GM12878 (cell line): ENCODE results near the gene CYP26B1. TPM values are rescaled to one million over a fixed set of nuclear protein-coding genes. Genes with fewer than 3 reads are reported as not detected.

Source experiments
- ATAC-seq: fragments of 200-7000 bp; cut with Tn5 transposase; 3 replicates; pipeline ENCODE4 v1.9.1; 2020; ENCODE audit warnings: mild to moderate bottlenecking, moderate library complexity
- BruUV-seq: library from RNA; stranded (reverse); fragments of 400-500 nt; replicated peaks from 2 replicates; lab custom pipeline; 2021; lab: Mats Ljungman, UMichigan
- CTCF ChIA-PET: fragments of 300-600 bp; sonication (Branson Sonifier 250); formaldehyde crosslinking; extraction: SDS; loops from one replicate; lab custom pipeline; 2021; ENCODE audit warnings: inconsistent platforms; lab: Yijun Ruan, JAX
- POLR2A ChIA-PET: fragments of 350-600 bp; formaldehyde crosslinking; extraction: SDS; loops from one replicate; lab custom pipeline; 2021; ENCODE audit warnings: inconsistent platforms; lab: Charles Lee
- RAD21 ChIA-PET: fragments of 300-600 bp; sonication (Branson Sonifier 250); formaldehyde crosslinking; loops from one replicate; lab custom pipeline; 2023; ENCODE audit warnings: antibody characterized with exemption; ENCODE audit not compliant: unreplicated experiment; lab: Charles Lee
- SMC1A ChIA-PET: fragments of 300-600 bp; sonication (Branson Sonifier 250); formaldehyde crosslinking; loops from one replicate; lab custom pipeline; 2023; ENCODE audit not compliant: unreplicated experiment, uncharacterized antibody; lab: Charles Lee
- DNase-seq: peaks from one replicate; pipeline ENCODE4 v3.0.0-alpha.2; 2011; ENCODE audit warnings: low read depth, low spot score
- FAIRE-seq: peaks from 3 replicates; lab custom pipeline; 2011; peaks lifted over from hg19 to GRCh38; lab: Jason Lieb, UNC
- H2AFZ ChIP-seq: 2 replicates; pipeline ENCODE4 v1.6.0; 2011; ENCODE audit warnings: low read depth, low read length, control low read depth; ENCODE audit not compliant: control insufficient read depth
- H3K27ac ChIP-seq: 2 replicates; pipeline ENCODE4 v1.5.1; 2011; ENCODE audit warnings: control low read depth; ENCODE audit not compliant: control insufficient read depth, insufficient read depth
- H3K27me3 ChIP-seq, 2 experiments: replicated peaks in 1 of 2; 2 replicates each; pipeline versions ENCODE4 v1.6.0 to v1.6.1; 2011; ENCODE audit warnings: low read length in 1 of 2; ENCODE audit not compliant: control insufficient read depth in 2 of 2, insufficient read depth in 2 of 2
- H3K36me3 ChIP-seq, 2 experiments: 2 replicates each; pipeline ENCODE4 v1.5.1; 2011; ENCODE audit warnings: low read length in 1 of 2; ENCODE audit not compliant: control insufficient read depth in 2 of 2, insufficient read depth in 2 of 2
- H3K4me1 ChIP-seq: 2 replicates; pipeline ENCODE4 v1.6.1; 2011; ENCODE audit warnings: mild to moderate bottlenecking, low read length, moderate library complexity, mixed read lengths; ENCODE audit not compliant: control insufficient read depth, insufficient read depth
- H3K4me2 ChIP-seq: 2 replicates; pipeline ENCODE4 v1.6.0; 2011; ENCODE audit warnings: control low read depth; ENCODE audit not compliant: control insufficient read depth, insufficient read depth
- H3K4me3 ChIP-seq: fragments of 200-600 bp; sonication (generic); 2 replicates; pipeline ENCODE4 v1.5.1; 2016
- H3K79me2 ChIP-seq: 2 replicates; pipeline ENCODE4 v1.6.0; 2011; ENCODE audit warnings: low read length; ENCODE audit not compliant: control insufficient read depth, insufficient read depth
- H3K9ac ChIP-seq: 2 replicates; pipeline ENCODE4 v1.8.0; 2011; ENCODE audit warnings: low read length, control low read depth, mixed read lengths; ENCODE audit not compliant: control insufficient read depth, insufficient read depth
- H3K9me3 ChIP-seq: replicated peaks from 3 replicates; pipeline ENCODE4 v1.5.1; 2011; ENCODE audit warnings: mild to moderate bottlenecking, low read length; ENCODE audit not compliant: control insufficient read depth, insufficient read depth
- H4K20me1 ChIP-seq: 2 replicates; pipeline ENCODE4 v1.6.0; 2011; ENCODE audit not compliant: control insufficient read depth, insufficient read depth
- BACH1 ChIP-seq: fragments of 450-650 bp; IDR thresholded peaks from 2 replicates; pipeline ENCODE4 v1.6.1; 2017; ENCODE audit warnings: mild to moderate bottlenecking, borderline replicate concordance
- BCLAF1 ChIP-seq: fragments of 450-650 bp; IDR thresholded peaks from 2 replicates; pipeline ENCODE4 v1.6.1; 2017; ENCODE audit warnings: antibody characterized with exemption, mild to moderate bottlenecking, moderate library complexity
- CEBPZ ChIP-seq: fragments of 150-350 bp; IDR thresholded peaks from 2 replicates; pipeline ENCODE4 v1.6.1; 2016; ENCODE audit warnings: low read depth, low read length
- HDAC2 ChIP-seq: fragments of 200-600 bp; sonication (generic); IDR thresholded peaks from 2 replicates; pipeline ENCODE4 v1.6.1; 2017
- NR2F1 ChIP-seq: fragments of 450-650 bp; conservative IDR thresholded peaks from 2 replicates; pipeline ENCODE4 v1.6.1; 2017; ENCODE audit warnings: mild to moderate bottlenecking
- PAX8 ChIP-seq: fragments of 450-650 bp; IDR thresholded peaks from 2 replicates; pipeline ENCODE4 v1.6.1; 2017; ENCODE audit warnings: mild to moderate bottlenecking, moderate library complexity
- RELA ChIP-seq: fragments of 450-650 bp; IDR thresholded peaks from 2 replicates; pipeline ENCODE4 v1.8.0; 2014; ENCODE audit warnings: borderline replicate concordance; ENCODE audit not compliant: partially characterized antibody
- ZNF274 ChIP-seq: IDR thresholded peaks from one replicate; pipeline ENCODE4 v1.8.0; 2011; ENCODE audit not compliant: insufficient read length, insufficient read depth
- WGBS: methylation state at CpG from one replicate; pipeline ENCODE4 v1.1.6; 2016; ENCODE audit warnings: low lambda C conversion rate; ENCODE audit not compliant: insufficient replicate concordance, insufficient coverage; ENCODE audit errors: missing lambda C conversion rate; 5-methylcytosine and 5-hydroxymethylcytosine counted together
- in situ Hi-C: fragments of 300-500 bp; cut with MboI; formaldehyde crosslinking; loops from 9 replicates; pipeline ENCODE4 v1.14.3; 2018; ENCODE audit warnings: mixed read lengths
- intact Hi-C: fragments of 100-400 bp; cut with micrococcal nuclease; formaldehyde crosslinking; loops from one replicate; pipeline ENCODE4 v1.14.2; 2022; ENCODE audit not compliant: unreplicated experiment
- polyA plus RNA-seq, 11 experiments: library from polyadenylated mRNA; depleted of rRNA in 4 of 11; unstranded in 6 of 11; stranded (reverse) in 5 of 11; fragments of >200 nt; fragmentation: Nextera tagmentation in 4 of 11; fragmentation: Illumina TruSeq in 1 of 11; extraction: Ambion mirVana in 4 of 11; extraction: Trizol in 1 of 11; gene quantifications; 1 replicate in 1 of 11; 2 replicates in 10 of 11; pipeline versions ENCODE4 v1.2.1 to v1.2.3, GENCODE V29; 2011 to 2016; ENCODE audit warnings: inconsistent platforms in 2 of 11, missing spikeins in 2 of 11, low read depth in 1 of 11
- total RNA-seq, 4 experiments: library from RNA; depleted of rRNA in 3 of 4; stranded (reverse); fragments of >200 nt in 3 of 4; fragmentation: Illumina TruSeq in 1 of 4; extraction: Trizol in 1 of 4; gene quantifications; 2 replicates each; pipeline versions ENCODE4 v1.2.1 to v1.2.3, GENCODE V29; 2013 to 2021
- TF ChIP-seq, protein P1 (sequence below): fragments of 450-650 bp; formaldehyde crosslinking; IDR thresholded peaks from 2 replicates; pipeline ENCODE4 v1.4.0; 2020; ENCODE audit warnings: mild to moderate bottlenecking, moderate library complexity
- TF ChIP-seq, protein P2 (sequence below): fragments of 450-650 bp; IDR thresholded peaks from 2 replicates; pipeline ENCODE4 v1.6.1; 2014; ENCODE audit warnings: mild to moderate bottlenecking

The CYP26B1 gene
- total and polyA plus RNA-seq, 10 of the 15 experiments (the other 5 are each of a cell fraction or from before 2014, with no cell fraction given), result not detected

- no peaks in the 10 kb centered on the region for H3K36me3 ChIP-seq
- H2AFZ ChIP-seq, result no peak overlapping the region
- ChIA-PET SMC1A (no interaction called here), RAD21 (no interaction called here), CTCF (no interaction called here), POLR2A (no interaction called here)
- ATAC-seq (no peak), DNase-seq (no peak), FAIRE-seq (no peak)
- no peaks in the 10 kb centered on the region for H3K27me3 ChIP-seq
- no peaks in the 10 kb centered on the region for H4K20me1 ChIP-seq
- H3K79me2 ChIP-seq, result no peaks in the 10 kb centered on the region
- WGBS, result 45% methylated on average over 2 of the region's 2 CpGs
- intact Hi-C loops, result no loop called here
- H3K4me3 ChIP-seq, result no peak overlapping the region
- TF ChIP-seq PAX8 (no peak), HDAC2 (no peak), BACH1 (no peak), BCLAF1 (no peak), ZNF274 (no peak), CEBPZ (no peak), RELA (no peak), NR2F1 (no peak)
- TF ChIP-seq, protein P1, sequence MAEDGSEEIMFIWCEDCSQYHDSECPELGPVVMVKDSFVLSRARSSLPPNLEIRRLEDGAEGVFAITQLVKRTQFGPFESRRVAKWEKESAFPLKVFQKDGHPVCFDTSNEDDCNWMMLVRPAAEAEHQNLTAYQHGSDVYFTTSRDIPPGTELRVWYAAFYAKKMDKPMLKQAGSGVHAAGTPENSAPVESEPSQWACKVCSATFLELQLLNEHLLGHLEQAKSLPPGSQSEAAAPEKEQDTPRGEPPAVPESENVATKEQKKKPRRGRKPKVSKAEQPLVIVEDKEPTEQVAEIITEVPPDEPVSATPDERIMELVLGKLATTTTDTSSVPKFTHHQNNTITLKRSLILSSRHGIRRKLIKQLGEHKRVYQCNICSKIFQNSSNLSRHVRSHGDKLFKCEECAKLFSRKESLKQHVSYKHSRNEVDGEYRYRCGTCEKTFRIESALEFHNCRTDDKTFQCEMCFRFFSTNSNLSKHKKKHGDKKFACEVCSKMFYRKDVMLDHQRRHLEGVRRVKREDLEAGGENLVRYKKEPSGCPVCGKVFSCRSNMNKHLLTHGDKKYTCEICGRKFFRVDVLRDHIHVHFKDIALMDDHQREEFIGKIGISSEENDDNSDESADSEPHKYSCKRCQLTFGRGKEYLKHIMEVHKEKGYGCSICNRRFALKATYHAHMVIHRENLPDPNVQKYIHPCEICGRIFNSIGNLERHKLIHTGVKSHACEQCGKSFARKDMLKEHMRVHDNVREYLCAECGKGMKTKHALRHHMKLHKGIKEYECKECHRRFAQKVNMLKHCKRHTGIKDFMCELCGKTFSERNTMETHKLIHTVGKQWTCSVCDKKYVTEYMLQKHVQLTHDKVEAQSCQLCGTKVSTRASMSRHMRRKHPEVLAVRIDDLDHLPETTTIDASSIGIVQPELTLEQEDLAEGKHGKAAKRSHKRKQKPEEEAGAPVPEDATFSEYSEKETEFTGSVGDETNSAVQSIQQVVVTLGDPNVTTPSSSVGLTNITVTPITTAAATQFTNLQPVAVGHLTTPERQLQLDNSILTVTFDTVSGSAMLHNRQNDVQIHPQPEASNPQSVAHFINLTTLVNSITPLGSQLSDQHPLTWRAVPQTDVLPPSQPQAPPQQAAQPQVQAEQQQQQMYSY, result no peak
- TF ChIP-seq, protein P2, sequence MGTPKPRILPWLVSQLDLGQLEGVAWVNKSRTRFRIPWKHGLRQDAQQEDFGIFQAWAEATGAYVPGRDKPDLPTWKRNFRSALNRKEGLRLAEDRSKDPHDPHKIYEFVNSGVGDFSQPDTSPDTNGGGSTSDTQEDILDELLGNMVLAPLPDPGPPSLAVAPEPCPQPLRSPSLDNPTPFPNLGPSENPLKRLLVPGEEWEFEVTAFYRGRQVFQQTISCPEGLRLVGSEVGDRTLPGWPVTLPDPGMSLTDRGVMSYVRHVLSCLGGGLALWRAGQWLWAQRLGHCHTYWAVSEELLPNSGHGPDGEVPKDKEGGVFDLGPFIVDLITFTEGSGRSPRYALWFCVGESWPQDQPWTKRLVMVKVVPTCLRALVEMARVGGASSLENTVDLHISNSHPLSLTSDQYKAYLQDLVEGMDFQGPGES, result no peak
- H3K9ac ChIP-seq, result no peak overlapping the region
- no peak overlapping the region for H3K27ac ChIP-seq
- BruUV-seq, result no TSS peak
- H3K4me1 ChIP-seq, result no peaks in the 10 kb centered on the region
- no peak overlapping the region for H3K4me2 ChIP-seq
- no peaks in the 10 kb centered on the region for H3K9me3 ChIP-seq
- in situ Hi-C loops, result no loop called here
Measured at GRCh38 chr2:72172478-72172877, 24.8 kb upstream of the CYP26B1 start.
